ENCODE data around the gene LSM3. TPM values are rescaled to one million over a fixed set of nuclear protein-coding genes. Genes with fewer than 3 reads are reported as not detected.

The LSM3 gene
- total and polyA plus RNA-seq, 9 of the 15 experiments (the other 6 are each of a cell fraction or from before 2014, with no cell fraction given): 33.8 to 203 (median 61.2) TPM

- H3K9me3 ChIP-seq (replicated peaks; ENCODE audit: control insufficient read depth, insufficient read depth, low read depth, low read length): no peaks in the 10 kb centered on the region
Measured at GRCh38 chr3:14244521-14245247, 66.1 kb downstream of the LSM3 start.

GRCh38 chr3:14245248-14245639, 66.6 kb downstream of the LSM3 start:
- no peaks in the 10 kb centered on the region; the same call in 2 of the 3 replicates for H3K36me3 ChIP-seq (ENCODE audit: control insufficient read depth, insufficient read depth, low read length)
- intact Hi-C loops (cut with micrococcal nuclease): no loop called here
- TF ChIP-seq ZBTB2 (IDR thresholded peaks at IDR 0.05) (no peak), MXD1 (CRISPR knock-in tag; IDR thresholded peaks at IDR 0.05; ENCODE audit: borderline replicate concordance, poor library complexity, severe bottlenecking) (no peak), SMAD2 (IDR thresholded peaks at IDR 0.05; ENCODE audit: low read depth, low read length) (no peak), ZNF184 (CRISPR knock-in tag; IDR thresholded peaks at IDR 0.05) (no peak), TRIM28 (IDR thresholded peaks at IDR 0.05) (no peak), ARNT (IDR thresholded peaks at IDR 0.05) (no peak), BRD9 (IDR thresholded peaks at IDR 0.05; ENCODE audit: low read depth, partially characterized antibody) (no peak), SMARCA4 (IDR thresholded peaks at IDR 0.05) (no peak), HDAC1 (IDR thresholded peaks at IDR 0.05) (no peak), TGIF2 (CRISPR knock-in tag; IDR thresholded peaks at IDR 0.05) (no peak), CGGBP1 (CRISPR knock-in tag; IDR thresholded peaks at IDR 0.05) (no peak), RBM34 (IDR thresholded peaks at IDR 0.05; ENCODE audit: borderline replicate concordance, insufficient read depth, low read length) (no peak)

More at GRCh38 chr3:14244521-14245247, 66.1 kb downstream of the LSM3 start:
- Histone ChIP-seq H3K36me3 (ENCODE audit: control insufficient read depth, insufficient read depth, low read length) (no peaks in the 10 kb centered on the region; the same call in 2 of the 3 replicates), H3K79me2 (ENCODE audit: control insufficient read depth, insufficient read depth, low read length) (no peaks in the 10 kb centered on the region), H4K20me1 (replicated peaks; ENCODE audit: control insufficient read depth, insufficient read depth, low read length) (no peaks in the 10 kb centered on the region), H3K9ac (ENCODE audit: insufficient read depth in 1 of 2, low read depth in 2 of 2, low read length in 2 of 2) (no peak overlapping the region; a peak in 1 of 4 replicates), H3K9me1 (ENCODE audit: control insufficient read depth, insufficient read depth, low read length) (no peaks in the 10 kb centered on the region), H3K27me3 (ENCODE audit: control insufficient read depth in 2 of 2, insufficient read depth in 2 of 2, low read length in 2 of 2) (no peaks in the 10 kb centered on the region), H3K27ac (ENCODE audit: extremely low read depth, low read depth, low read length) (no peak overlapping the region), H3K4me2 (ENCODE audit: insufficient read depth, low read length) (no peak overlapping the region), H2AFZ (ENCODE audit: low read depth, low read length) (no peak overlapping the region), H3K4me1 (replicated peaks in 1 of 2; ENCODE audit: control insufficient read depth in 2 of 2, insufficient read depth in 2 of 2, low read length in 2 of 2) (peaks cover 23 to 28% of the 10 kb centered on the region in 2 experiments), H3K4me3 (no peak overlapping the region)
- intact Hi-C loops (cut with micrococcal nuclease) (no loop called here), in situ Hi-C loops (cut with MboI) (no loop called here)
- FAIRE-seq: no peak
- TF ChIP-seq NCOA2 (IDR thresholded peaks at IDR 0.05; ENCODE audit: partially characterized antibody in 2 of 2) (no peak), SMAD2 (IDR thresholded peaks at IDR 0.05; ENCODE audit: low read depth, low read length) (no peak), SETDB1 (IDR thresholded peaks at IDR 0.05; ENCODE audit: low read length) (no peak), PHB (CRISPR knock-in tag; IDR thresholded peaks at IDR 0.05) (no peak), KLF1 (tag; IDR thresholded peaks at IDR 0.05) (no peak), ZNF76 (CRISPR knock-in tag; IDR thresholded peaks at IDR 0.05; ENCODE audit: borderline replicate concordance) (no peak)
- BruUV-seq (replicated peaks): no TSS peak
- 90% methylated on average over 9 of the region's 9 CpGs for WGBS (ENCODE audit: insufficient coverage, low coverage, missing lambda C conversion rate)
- CTCF ChIA-PET (ENCODE audit: low intra/inter-chr PET ratio): no interaction called here
- no peak for DNase-seq (ENCODE audit: extremely low read depth in 1 of 4, low spot score in 3 of 4)
- ATAC-seq: no peak
- POLR2A ChIA-PET: interaction anchor here (0.7 to 1.6 kb wide), 2 partner anchors 12 to 175 kb away, joined by 3 to 5 read pairs; no protein-coding TSS in a partner anchor

More at GRCh38 chr3:14245248-14245639, 66.6 kb downstream of the LSM3 start:
- BruUV-seq (replicated peaks): no TSS peak
- CTCF ChIA-PET (ENCODE audit: low intra/inter-chr PET ratio): no interaction called here
- no peak overlapping the region for H2AFZ ChIP-seq (ENCODE audit: low read depth, low read length)
- no peaks in the 10 kb centered on the region for H3K27me3 ChIP-seq (ENCODE audit: control insufficient read depth in 2 of 2, insufficient read depth in 2 of 2, low read length in 2 of 2)
- in situ Hi-C loops (cut with MboI): no loop called here
- no peaks in the 10 kb centered on the region for H3K9me3 ChIP-seq (replicated peaks; ENCODE audit: control insufficient read depth, insufficient read depth, low read depth, low read length)
- H4K20me1 ChIP-seq (replicated peaks; ENCODE audit: control insufficient read depth, insufficient read depth, low read length): no peaks in the 10 kb centered on the region
- ATAC-seq (no peak), FAIRE-seq (no peak), DNase-seq (ENCODE audit: extremely low read depth in 1 of 4, low spot score in 3 of 4) (no peak)
- no peak overlapping the region for H3K4me2 ChIP-seq (ENCODE audit: insufficient read depth, low read length)
- 88% methylated on average over 6 of the region's 6 CpGs for WGBS (ENCODE audit: insufficient coverage, low coverage, missing lambda C conversion rate)
- H3K9ac ChIP-seq (ENCODE audit: insufficient read depth in 1 of 2, low read depth in 2 of 2, low read length in 2 of 2): no peak overlapping the region
- H3K9me1 ChIP-seq (ENCODE audit: control insufficient read depth, insufficient read depth, low read length): no peaks in the 10 kb centered on the region
- no peak overlapping the region for H3K27ac ChIP-seq (ENCODE audit: extremely low read depth, low read depth, low read length)
- H3K4me1 ChIP-seq (replicated peaks in 1 of 2; ENCODE audit: control insufficient read depth in 2 of 2, insufficient read depth in 2 of 2, low read length in 2 of 2): peaks cover 28 to 29% of the 10 kb centered on the region in 2 experiments
- H3K4me3 ChIP-seq: no peak overlapping the region
- no peaks in the 10 kb centered on the region for H3K79me2 ChIP-seq (ENCODE audit: control insufficient read depth, insufficient read depth, low read length)
- POLR2A ChIA-PET: interaction anchor here (1.2 kb wide), 1 partner anchor 9 kb away, joined by 7 read pairs; no protein-coding TSS in a partner anchor

Measured in K562 (cell line).